HG03457 (cell line): ENCODE results near the gene DAP.
"Not testable (repeated sequence)": the region's sequence is repeated elsewhere in the genome, so short reads cannot be mapped to it uniquely, and the experiment has no call there.

ENCODE experiments used
- ATAC-seq: cut with Tn5 transposase; IDR thresholded peaks from one replicate; pipeline ENCODE4 v1.9.1; 2021; ENCODE audit warnings: moderate number of reproducible peaks; ENCODE audit not compliant: unreplicated experiment

DAP gene

GRCh38 chr5:10635867-10636350, 125.1 kb downstream of the DAP start:
- ATAC-seq = peak; percentile 2

GRCh38 chr5:10635257-10635866, 125.7 kb downstream of the DAP start:
- ATAC-seq = peak; percentile 64

- no peak for ATAC-seq
These were observed 126.5 kb downstream of the DAP start for GRCh38 chr5:10634562-10634961.

GRCh38 chr5:10634050-10634449, 127.0 kb downstream of the DAP start:
- no peak for ATAC-seq

- no peak for ATAC-seq
These were observed 127.6 kb downstream of the DAP start for GRCh38 chr5:10633271-10634049.

- ATAC-seq = peak; percentile 34
These were observed 128.8 kb downstream of the DAP start for GRCh38 chr5:10632110-10632761.

GRCh38 chr5:10631316-10631996, 129.6 kb downstream of the DAP start:
- ATAC-seq = peak; percentile 3

- ATAC-seq = not testable (repeated sequence)
These were observed 130.3 kb downstream of the DAP start for GRCh38 chr5:10630744-10631143.

- no peak for ATAC-seq
These were observed 130.9 kb downstream of the DAP start for GRCh38 chr5:10630126-10630525.

GRCh38 chr5:10629682-10630081, 131.4 kb downstream of the DAP start:
- no peak for ATAC-seq
